ENCODE measurements around the gene FAM53B.

Gene FAM53B

DNA sequence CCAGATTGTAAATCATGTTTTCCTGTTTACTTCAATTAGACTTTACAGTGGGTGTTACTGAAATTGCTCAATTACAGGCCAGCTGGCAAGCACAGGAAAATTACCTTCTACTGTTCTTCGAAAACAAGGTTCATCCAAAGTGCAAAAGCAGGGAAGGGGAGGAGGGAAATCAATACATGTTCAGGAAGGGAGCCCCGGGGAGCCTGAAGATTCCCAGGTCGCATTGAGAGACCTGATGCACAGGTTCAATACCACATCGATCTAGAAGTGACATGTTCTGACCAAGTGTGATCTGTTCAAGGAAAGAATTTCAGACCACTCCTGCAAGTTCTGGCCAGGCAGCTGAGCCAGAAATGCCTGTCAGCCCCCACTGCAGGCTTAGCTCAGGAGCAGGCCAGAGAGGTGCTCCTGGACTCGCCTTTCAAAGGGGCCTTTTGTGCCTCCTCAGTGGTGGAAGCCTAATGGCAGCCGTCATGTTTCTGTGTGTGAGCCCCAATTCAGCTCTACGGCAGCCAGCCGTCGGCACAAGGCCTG is 35.9 kb downstream of the FAM53B start:
- DNase-seq, result no peak

DNA sequence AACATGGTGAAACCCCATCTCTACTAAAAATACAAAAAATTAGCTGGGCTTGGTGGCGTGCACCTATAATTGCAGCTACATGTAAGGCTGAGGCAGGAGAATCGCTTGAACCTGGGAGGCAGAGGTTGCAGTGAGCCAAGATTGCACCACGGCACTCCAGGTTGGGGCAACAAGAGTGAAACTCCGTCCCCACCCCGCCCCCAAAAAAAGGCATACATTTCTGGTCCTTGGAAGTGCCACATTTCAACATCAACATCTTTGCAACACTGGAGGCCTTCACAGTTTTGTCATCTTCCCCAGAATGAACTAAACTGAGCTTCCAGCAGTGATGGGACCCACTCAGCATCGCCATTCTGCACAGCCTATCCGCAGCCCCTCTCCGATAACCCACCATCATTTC is 36.6 kb downstream of the FAM53B start:
- no peak for DNase-seq

DNA sequence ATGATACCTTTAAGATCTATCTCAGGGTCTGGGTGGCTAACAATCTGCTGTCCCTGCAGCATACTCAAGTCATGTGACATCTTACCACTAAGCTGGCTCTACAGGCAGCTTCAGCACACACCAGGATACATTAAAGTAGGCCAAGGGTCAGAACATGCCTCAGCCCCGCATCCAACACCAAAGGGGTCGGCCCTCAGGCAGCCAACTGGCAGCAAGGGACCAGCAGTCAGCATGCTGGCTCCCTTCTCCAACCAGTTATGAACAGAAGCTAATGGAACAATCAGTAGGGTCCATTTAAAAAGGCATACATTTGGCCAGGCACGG is 37.1 kb downstream of the FAM53B start:
- DNase-seq, result no peak

GRCh38 chr10:124706462-124707143 is 37.6 kb downstream of the FAM53B start:
- DNase-seq, result no peak

DNA sequence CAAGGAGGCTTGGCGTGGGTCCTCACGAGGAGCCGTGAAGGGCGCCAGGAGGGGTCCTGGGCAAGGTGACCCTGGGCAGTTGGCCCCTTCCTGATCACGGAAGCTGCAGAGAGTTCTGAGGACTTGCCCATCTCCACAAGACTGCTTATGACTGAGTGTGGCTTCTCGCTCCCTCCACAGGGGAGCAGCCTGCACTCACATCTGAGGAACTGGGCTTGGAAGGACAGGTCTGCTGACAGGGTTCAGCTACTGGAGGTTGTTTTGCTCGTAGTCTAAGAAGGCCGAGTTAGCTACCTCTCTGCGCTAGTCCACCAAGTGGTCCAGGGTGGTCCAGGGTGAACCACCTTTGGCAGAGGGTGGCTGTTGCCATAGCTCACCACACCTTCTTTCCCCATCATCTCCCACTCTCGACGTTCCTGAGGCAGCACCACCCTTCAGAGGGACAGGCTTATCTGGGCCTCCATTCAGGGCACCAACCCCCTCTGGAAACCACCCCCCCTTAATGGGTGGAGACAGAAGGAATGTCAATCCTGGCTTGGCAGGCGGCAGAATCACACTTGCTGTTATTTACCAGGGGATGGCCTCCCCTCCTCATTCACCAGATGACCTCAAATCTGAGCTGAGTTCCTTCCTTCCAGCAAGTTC is 38.2 kb downstream of the FAM53B start:
- no peak for DNase-seq

DNA sequence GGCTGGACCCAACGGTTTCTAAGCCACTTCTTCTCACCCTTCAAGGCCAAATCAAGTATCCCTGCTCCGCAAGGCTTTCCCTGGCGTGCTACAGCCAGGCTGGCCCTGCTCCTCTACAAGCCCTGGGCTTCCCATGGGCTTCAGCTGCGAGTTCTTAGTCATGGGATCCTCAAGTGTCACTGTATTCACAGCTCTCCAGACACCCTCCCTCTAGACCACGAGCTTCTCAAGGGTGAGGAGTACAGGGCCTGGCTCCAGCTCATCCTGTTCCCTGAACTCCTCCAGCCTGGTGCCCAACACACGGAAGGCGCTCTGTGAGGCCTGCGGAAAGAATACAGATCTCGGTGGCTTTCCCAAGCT is 38.8 kb downstream of the FAM53B start:
- DNase-seq, result no peak

- no peak for DNase-seq
These were observed 39.5 kb downstream of the FAM53B start for GRCh38 chr10:124704428-124705380.

GRCh38 chr10:124703778-124704427 is 40.3 kb downstream of the FAM53B start:
- no peak for DNase-seq

- DNase-seq, result no peak
These were observed 40.8 kb downstream of the FAM53B start for GRCh38 chr10:124703372-124703771.

DNA sequence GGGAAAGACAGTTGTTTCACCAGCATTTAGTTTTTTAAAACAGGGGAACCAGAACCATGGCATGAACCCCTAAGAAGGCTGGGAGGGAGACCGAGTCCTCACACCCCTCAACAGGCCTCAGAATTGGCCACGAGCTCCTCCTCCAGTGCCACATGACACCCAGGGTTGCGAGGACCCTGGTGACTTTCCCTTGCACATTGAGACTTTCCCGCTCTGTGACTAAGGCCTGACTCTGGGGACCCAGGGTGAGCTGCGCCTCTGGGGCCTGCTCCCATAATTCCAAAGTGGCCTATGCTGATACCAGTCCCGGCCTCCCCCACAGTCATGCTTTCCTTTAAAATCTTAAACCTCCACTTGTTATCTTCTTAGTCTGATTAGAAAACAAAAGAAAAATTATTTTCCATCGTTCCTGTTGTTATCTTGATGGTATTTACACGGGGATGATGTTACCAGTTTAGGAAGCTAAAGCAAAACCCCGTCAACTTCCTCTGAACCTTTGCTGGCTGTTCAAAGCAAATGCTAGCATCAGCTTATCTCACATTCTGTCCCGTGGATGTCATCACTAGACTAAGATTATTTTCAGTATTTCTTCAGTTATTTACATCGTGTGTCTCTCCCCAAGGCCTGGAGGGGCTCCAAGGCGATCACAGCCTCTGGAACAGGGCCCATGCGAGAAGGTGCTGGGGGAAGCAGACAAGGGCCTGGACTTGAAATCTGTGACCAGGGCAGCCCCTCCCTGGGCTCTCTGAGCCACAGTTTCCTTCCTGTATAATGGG is 42.1 kb downstream of the FAM53B start:
- DNase-seq, result no peak

DNA sequence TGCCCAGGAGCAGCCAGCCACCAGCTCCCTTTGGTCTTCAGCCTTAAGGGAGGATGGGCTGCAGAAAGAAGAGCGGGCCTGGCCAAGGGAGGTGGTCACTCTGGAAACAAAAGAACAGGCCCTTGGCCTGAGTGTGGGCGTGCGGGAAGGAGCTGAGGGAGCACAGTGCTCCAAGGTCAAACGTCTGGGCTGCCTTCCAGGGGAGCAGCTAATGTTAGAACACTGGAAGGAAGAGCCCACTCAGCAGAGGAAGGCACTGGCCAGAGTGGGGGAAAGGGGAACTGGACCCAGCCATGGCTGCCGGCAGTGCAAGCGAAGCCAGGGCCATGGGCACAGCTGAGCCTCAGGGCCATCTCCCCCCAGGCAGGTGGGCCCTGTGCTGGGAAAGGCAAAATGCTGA is 42.7 kb downstream of the FAM53B start:
- DNase-seq, result no peak

DNA sequence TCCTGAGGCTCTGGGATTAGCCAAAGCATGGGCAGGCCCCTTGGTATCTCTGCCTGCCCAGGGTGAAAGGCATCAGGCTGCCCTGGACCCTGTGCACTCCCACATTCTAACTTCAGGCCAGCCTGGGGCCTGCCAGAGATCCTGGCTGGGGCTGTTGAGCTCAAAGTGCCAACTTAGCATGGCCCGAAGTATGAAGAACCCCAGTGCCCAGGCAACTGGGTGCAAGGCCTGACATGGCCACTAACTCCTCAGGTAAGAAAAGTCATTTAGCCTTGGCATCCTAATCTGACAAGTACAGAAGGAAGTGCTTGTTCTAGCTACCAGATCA is 43.2 kb downstream of the FAM53B start:
- DNase-seq, result no peak

GRCh38 chr10:124700293-124701037 is 43.7 kb downstream of the FAM53B start:
- DNase-seq, result no peak

GRCh38 chr10:124699471-124700292 is 44.5 kb downstream of the FAM53B start:
- no peak for DNase-seq

GRCh38 chr10:124698545-124699469 is 45.4 kb downstream of the FAM53B start:
- DNase-seq, result no peak

- DNase-seq, result no peak
These were observed 46.2 kb downstream of the FAM53B start for GRCh38 chr10:124697837-124698544.

GRCh38 chr10:124697443-124697836 is 46.7 kb downstream of the FAM53B start:
- no peak for DNase-seq

- DNase-seq, result no peak
These were observed 47.5 kb downstream of the FAM53B start for GRCh38 chr10:124696446-124697392.

Data from NCI-H526 (cell line).